ENCODE results near the gene KRT13. TPM values are rescaled to one million over a fixed set of nuclear protein-coding genes. Genes with fewer than 3 reads are reported as not detected.

Gene KRT13
- total and polyA plus RNA-seq, 10 of the 15 experiments (the other 5 are each of a cell fraction or from before 2014, with no cell fraction given), result not detected

- WGBS (ENCODE audit: insufficient coverage, insufficient replicate concordance, low lambda C conversion rate, missing lambda C conversion rate), result 30% methylated on average over 4 of the region's 4 CpGs
- ChIA-PET CTCF (no interaction called here), SMC1A (ENCODE audit: uncharacterized antibody, unreplicated experiment) (no interaction called here), POLR2A (no interaction called here), RAD21 (ENCODE audit: unreplicated experiment) (no interaction called here)
- Histone ChIP-seq H3K27me3 (replicated peaks in 1 of 2; ENCODE audit: control insufficient read depth in 2 of 2, insufficient read depth in 2 of 2, low read length in 1 of 2) (peaks cover 6 to 7% of the 10 kb centered on the region in 2 experiments; a peak in 3 of 4 replicates), H3K27ac (ENCODE audit: control insufficient read depth, insufficient read depth) (no peak overlapping the region), H3K9me3 (replicated peaks; ENCODE audit: control insufficient read depth, insufficient read depth, low read length) (no peaks in the 10 kb centered on the region; the same call in 2 of the 3 replicates), H3K4me2 (ENCODE audit: control insufficient read depth, insufficient read depth) (no peak overlapping the region), H3K9ac (ENCODE audit: control insufficient read depth, insufficient read depth, low read length) (no peak overlapping the region), H3K4me1 (ENCODE audit: control insufficient read depth, insufficient read depth, low read length) (no peaks in the 10 kb centered on the region), H3K79me2 (ENCODE audit: control insufficient read depth, insufficient read depth, low read length) (no peaks in the 10 kb centered on the region), H3K4me3 (no peak overlapping the region), H2AFZ (ENCODE audit: control insufficient read depth, low read depth, low read length) (no peak overlapping the region), H3K36me3 (ENCODE audit: control insufficient read depth in 2 of 2, insufficient read depth in 2 of 2, low read length in 1 of 2) (no peaks in the 10 kb centered on the region), H4K20me1 (ENCODE audit: control insufficient read depth, insufficient read depth) (no peaks in the 10 kb centered on the region)
- FAIRE-seq (no peak), ATAC-seq (no peak), DNase-seq (ENCODE audit: low read depth, low spot score) (no peak)
- BruUV-seq (replicated peaks), result no TSS peak
- intact Hi-C loops (cut with micrococcal nuclease; ENCODE audit: unreplicated experiment), result no loop called here
- in situ Hi-C loops (cut with MboI), result no loop called here
- no peak for TF ChIP-seq SUZ12 (IDR thresholded peaks at IDR 0.05; ENCODE audit: unreplicated experiment)
- no peak for TF ChIP-seq NRF1 (conservative IDR thresholded peaks at IDR 0.05; ENCODE audit: low read depth, low read length)
- TF ChIP-seq RELA (IDR thresholded peaks at IDR 0.05; ENCODE audit: borderline replicate concordance, partially characterized antibody), result no peak
These were observed 17.8 kb upstream of the KRT13 start for GRCh38 chr17:41523225-41523593.

- no peaks in the 10 kb centered on the region for H3K79me2 ChIP-seq (ENCODE audit: control insufficient read depth, insufficient read depth, low read length)
These were observed 17.2 kb upstream of the KRT13 start for GRCh38 chr17:41522301-41523224.

More at GRCh38 chr17:41522301-41523224, 17.2 kb upstream of the KRT13 start:
- ChIA-PET POLR2A (no interaction called here), SMC1A (ENCODE audit: uncharacterized antibody, unreplicated experiment) (no interaction called here), RAD21 (ENCODE audit: unreplicated experiment) (no interaction called here), CTCF (interaction anchor here (1.3 kb wide), 1 partner anchor 26 kb away, joined by 3 read pairs; no protein-coding TSS in a partner anchor)
- H3K4me2 ChIP-seq (ENCODE audit: control insufficient read depth, insufficient read depth), result no peak overlapping the region
- no peak overlapping the region for H3K4me3 ChIP-seq
- TF ChIP-seq FOS (IDR thresholded peaks at IDR 0.05; ENCODE audit: borderline replicate concordance, extremely low read depth, insufficient read length) (no peak), RB1 (IDR thresholded peaks at IDR 0.05; ENCODE audit: borderline replicate concordance) (no peak), KAT2A (conservative IDR thresholded peaks at IDR 0.05; ENCODE audit: control insufficient read depth, low read depth, low read length) (no peak), NBN (IDR thresholded peaks at IDR 0.05) (no peak), TCF12 (IDR thresholded peaks at IDR 0.05; ENCODE audit: low read depth, low read length) (no peak)
- no peaks in the 10 kb centered on the region; the same call in 2 of the 3 replicates for H3K9me3 ChIP-seq (replicated peaks; ENCODE audit: control insufficient read depth, insufficient read depth, low read length)
- H3K9ac ChIP-seq (ENCODE audit: control insufficient read depth, insufficient read depth, low read length), result no peak overlapping the region
- ATAC-seq (no peak), DNase-seq (ENCODE audit: low read depth, low spot score) (no peak), FAIRE-seq (no peak)
- intact Hi-C loops (cut with micrococcal nuclease; ENCODE audit: unreplicated experiment), result no loop called here
- no TSS peak for BruUV-seq (replicated peaks)
- in situ Hi-C loops (cut with MboI), result no loop called here
- no peaks in the 10 kb centered on the region for H3K4me1 ChIP-seq (ENCODE audit: control insufficient read depth, insufficient read depth, low read length)
- no peaks in the 10 kb centered on the region for H4K20me1 ChIP-seq (ENCODE audit: control insufficient read depth, insufficient read depth)
- no peak overlapping the region for H2AFZ ChIP-seq (ENCODE audit: control insufficient read depth, low read depth, low read length)
- no peak overlapping the region for H3K27ac ChIP-seq (ENCODE audit: control insufficient read depth, insufficient read depth)
- peaks cover 5% of the 10 kb centered on the region in 2 experiments; a peak in 3 of 4 replicates for H3K27me3 ChIP-seq (replicated peaks in 1 of 2; ENCODE audit: control insufficient read depth in 2 of 2, insufficient read depth in 2 of 2, low read length in 1 of 2)
- WGBS (ENCODE audit: insufficient coverage, insufficient replicate concordance, low lambda C conversion rate, missing lambda C conversion rate), result 31% methylated on average over 12 of the region's 12 CpGs
- no peaks in the 10 kb centered on the region for H3K36me3 ChIP-seq (ENCODE audit: control insufficient read depth in 2 of 2, insufficient read depth in 2 of 2, low read length in 1 of 2)
